ENCODE results near the gene LARP1. TPM values are rescaled to one million over a fixed set of nuclear protein-coding genes. Genes with fewer than 3 reads are reported as not detected.

Gene LARP1
- total and polyA plus RNA-seq, 9 of the 15 experiments (the other 6 are each of a cell fraction or from before 2014, with no cell fraction given), result 22.6 to 300 (median 92.0) TPM

DNA sequence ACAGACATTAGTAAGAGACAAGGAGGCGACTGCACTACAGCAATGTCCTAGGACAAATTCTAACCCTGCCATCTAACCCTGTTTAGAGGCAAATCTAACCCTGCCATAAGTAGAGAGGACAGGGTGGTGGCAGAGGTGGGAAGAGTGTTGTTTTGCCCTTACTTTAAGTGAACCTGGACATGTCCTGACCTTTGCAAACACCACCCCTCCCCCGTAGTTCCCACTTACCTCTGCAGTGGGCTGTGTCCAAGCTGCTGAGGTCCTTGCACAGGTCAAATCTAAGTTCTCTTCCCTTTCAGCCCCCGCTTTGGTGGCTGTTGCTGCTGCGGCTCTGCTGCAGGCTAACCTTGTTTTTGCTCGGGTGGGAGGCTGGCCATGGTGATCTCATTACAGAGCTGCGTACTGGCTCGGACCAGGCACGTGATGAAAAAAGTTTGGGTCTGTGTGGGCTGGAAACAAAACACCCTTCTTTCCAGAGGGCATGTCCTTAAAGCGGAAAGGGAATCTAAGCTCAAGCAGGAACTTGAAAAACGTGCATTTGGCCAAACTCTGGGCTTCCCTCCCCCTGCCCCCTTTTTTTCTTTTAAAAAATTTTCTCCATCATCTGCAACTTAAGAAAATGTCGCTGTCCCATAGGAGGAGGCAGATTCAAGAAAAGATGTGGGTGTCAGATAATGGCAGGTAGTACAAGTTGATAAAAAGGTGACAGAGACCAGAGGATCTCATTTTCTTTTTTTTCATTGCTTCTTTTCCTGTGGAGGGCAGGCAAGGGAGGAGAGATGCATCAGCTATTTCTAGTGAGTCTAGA is 95.3 kb downstream of the LARP1 start, which contains the start of gene FAXDC2:
Gene FAXDC2 (minus strand): TSS at position 349 of the 808 bp plus-strand sequence. CDS start 12,425 bp downstream, outside the sequence.
- Histone ChIP-seq H3K9me3 (replicated peaks; ENCODE audit: control insufficient read depth, insufficient read depth, low read depth, low read length) (no peaks in the 10 kb centered on the region), H3K36me3 (ENCODE audit: control insufficient read depth, insufficient read depth, low read length) (0 out of 3 replicates have a peak, but pooled peaks cover 2% of the 10 kb centered on the region), H3K9me1 (ENCODE audit: control insufficient read depth, insufficient read depth, low read length) (no peaks in the 10 kb centered on the region), H3K79me2 (ENCODE audit: control insufficient read depth, insufficient read depth, low read length) (no peaks in the 10 kb centered on the region), H4K20me1 (replicated peaks; ENCODE audit: control insufficient read depth, insufficient read depth, low read length) (no peaks in the 10 kb centered on the region), H2AFZ (ENCODE audit: low read depth, low read length) (peak within 1 kb of the TSS; percentile 95), H3K27me3 (ENCODE audit: control insufficient read depth in 2 of 2, insufficient read depth in 2 of 2, low read length in 2 of 2) (no peaks in the 10 kb centered on the region), H3K4me2 (ENCODE audit: insufficient read depth, low read length) (peak within 1 kb of the TSS; percentile 81), H3K4me3 (0 out of 2 replicates have a peak within 1 kb of the TSS, but pooled peaks have one; percentile 1), H3K27ac (ENCODE audit: extremely low read depth, low read depth, low read length) (peak within 1 kb of the TSS; percentile 44; the same call in 1 of the 3 replicates), H3K9ac (ENCODE audit: insufficient read depth in 1 of 2, low read depth in 2 of 2, low read length in 2 of 2) (peak within 1 kb of the TSS; percentile 23 to 85), H3K4me1 (replicated peaks in 1 of 2; ENCODE audit: control insufficient read depth in 2 of 2, insufficient read depth in 2 of 2, low read length in 2 of 2) (peaks cover 5 to 22% of the 10 kb centered on the region in 2 experiments; a peak in 4 of 5 replicates)
- TSS peak; percentile 70 for BruUV-seq (replicated peaks)
- ChIA-PET CTCF (ENCODE audit: low intra/inter-chr PET ratio) (interaction anchor here (0.6 kb wide), 1 partner anchor 33 kb away, joined by 5 read pairs; no protein-coding TSS in a partner anchor), POLR2A (interaction anchor here (0.7 to 2.4 kb wide), 4 partner anchors 13 to 1022 kb away, joined by 3 to 9 read pairs (median 3); no protein-coding TSS in a partner anchor)
- ATAC-seq (peak; percentile 92), DNase-seq (ENCODE audit: extremely low read depth in 1 of 4, low spot score in 3 of 4) (peak; percentile 63 to 74 (median 72)), FAIRE-seq (peak; percentile 60)
- WGBS (ENCODE audit: insufficient coverage, low coverage, missing lambda C conversion rate), result 11% methylated on average over 10 of the region's 11 CpGs
- in situ Hi-C loops (cut with MboI) (no loop called here), intact Hi-C loops (cut with micrococcal nuclease) (no loop called here)
- TF ChIP-seq CHD1 (IDR thresholded peaks at IDR 0.05; ENCODE audit: low read length) (peak; percentile 8), CBFA2T2 (conservative IDR thresholded peaks at IDR 0.05) (peak; percentile 21), PTBP1 (IDR thresholded peaks at IDR 0.05; ENCODE audit: low read depth, low read length) (no peak), DIDO1 (tag; IDR thresholded peaks at IDR 0.05; ENCODE audit: low read depth) (no peak), SAFB2 (IDR thresholded peaks at IDR 0.05; ENCODE audit: borderline replicate concordance, low read depth, low read length, severe bottlenecking) (no peak), SOX6 (IDR thresholded peaks at IDR 0.05) (0 out of 2 replicates have a peak, but pooled peaks have one; percentile 28), CTBP1 (IDR thresholded peaks at IDR 0.05; ENCODE audit: borderline replicate concordance) (peak; percentile 25; the same call in 1 of the 2 replicates), CAMTA2 (CRISPR knock-in tag; conservative IDR thresholded peaks at IDR 0.05) (no peak), ILK (tag; IDR thresholded peaks at IDR 0.05; ENCODE audit: borderline replicate concordance, low read depth) (no peak), ZBTB8A (IDR thresholded peaks at IDR 0.05; ENCODE audit: partially characterized antibody) (no peak), MCM3 (IDR thresholded peaks at IDR 0.05) (no peak), RFX1 (IDR thresholded peaks at IDR 0.05) (no peak), ATF7 (IDR thresholded peaks at IDR 0.05) (peak; percentile 55), LARP7 (IDR thresholded peaks at IDR 0.05) (no peak)
- TF ChIP-seq, protein P1, sequence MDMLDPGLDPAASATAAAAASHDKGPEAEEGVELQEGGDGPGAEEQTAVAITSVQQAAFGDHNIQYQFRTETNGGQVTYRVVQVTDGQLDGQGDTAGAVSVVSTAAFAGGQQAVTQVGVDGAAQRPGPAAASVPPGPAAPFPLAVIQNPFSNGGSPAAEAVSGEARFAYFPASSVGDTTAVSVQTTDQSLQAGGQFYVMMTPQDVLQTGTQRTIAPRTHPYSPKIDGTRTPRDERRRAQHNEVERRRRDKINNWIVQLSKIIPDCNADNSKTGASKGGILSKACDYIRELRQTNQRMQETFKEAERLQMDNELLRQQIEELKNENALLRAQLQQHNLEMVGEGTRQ (CRISPR knock-in tag; IDR thresholded peaks at IDR 0.05), result peak; percentile 86
- TF ChIP-seq, protein P2, sequence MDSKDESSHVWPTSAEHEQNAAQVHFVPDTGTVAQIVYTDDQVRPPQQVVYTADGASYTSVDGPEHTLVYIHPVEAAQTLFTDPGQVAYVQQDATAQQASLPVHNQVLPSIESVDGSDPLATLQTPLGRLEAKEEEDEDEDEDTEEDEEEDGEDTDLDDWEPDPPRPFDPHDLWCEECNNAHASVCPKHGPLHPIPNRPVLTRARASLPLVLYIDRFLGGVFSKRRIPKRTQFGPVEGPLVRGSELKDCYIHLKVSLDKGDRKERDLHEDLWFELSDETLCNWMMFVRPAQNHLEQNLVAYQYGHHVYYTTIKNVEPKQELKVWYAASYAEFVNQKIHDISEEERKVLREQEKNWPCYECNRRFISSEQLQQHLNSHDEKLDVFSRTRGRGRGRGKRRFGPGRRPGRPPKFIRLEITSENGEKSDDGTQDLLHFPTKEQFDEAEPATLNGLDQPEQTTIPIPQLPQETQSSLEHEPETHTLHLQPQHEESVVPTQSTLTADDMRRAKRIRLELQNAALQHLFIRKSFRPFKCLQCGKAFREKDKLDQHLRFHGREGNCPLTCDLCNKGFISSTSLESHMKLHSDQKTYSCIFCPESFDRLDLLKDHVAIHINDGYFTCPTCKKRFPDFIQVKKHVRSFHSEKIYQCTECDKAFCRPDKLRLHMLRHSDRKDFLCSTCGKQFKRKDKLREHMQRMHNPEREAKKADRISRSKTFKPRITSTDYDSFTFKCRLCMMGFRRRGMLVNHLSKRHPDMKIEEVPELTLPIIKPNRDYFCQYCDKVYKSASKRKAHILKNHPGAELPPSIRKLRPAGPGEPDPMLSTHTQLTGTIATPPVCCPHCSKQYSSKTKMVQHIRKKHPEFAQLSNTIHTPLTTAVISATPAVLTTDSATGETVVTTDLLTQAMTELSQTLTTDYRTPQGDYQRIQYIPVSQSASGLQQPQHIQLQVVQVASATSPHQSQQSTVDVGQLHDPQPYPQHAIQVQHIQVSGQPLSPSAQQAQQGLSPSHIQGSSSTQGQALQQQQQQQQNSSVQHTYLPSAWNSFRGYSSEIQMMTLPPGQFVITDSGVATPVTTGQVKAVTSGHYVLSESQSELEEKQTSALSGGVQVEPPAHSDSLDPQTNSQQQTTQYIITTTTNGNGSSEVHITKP (IDR thresholded peaks at IDR 0.05; ENCODE audit: partially characterized antibody), result no peak
- TF ChIP-seq, protein P3, sequence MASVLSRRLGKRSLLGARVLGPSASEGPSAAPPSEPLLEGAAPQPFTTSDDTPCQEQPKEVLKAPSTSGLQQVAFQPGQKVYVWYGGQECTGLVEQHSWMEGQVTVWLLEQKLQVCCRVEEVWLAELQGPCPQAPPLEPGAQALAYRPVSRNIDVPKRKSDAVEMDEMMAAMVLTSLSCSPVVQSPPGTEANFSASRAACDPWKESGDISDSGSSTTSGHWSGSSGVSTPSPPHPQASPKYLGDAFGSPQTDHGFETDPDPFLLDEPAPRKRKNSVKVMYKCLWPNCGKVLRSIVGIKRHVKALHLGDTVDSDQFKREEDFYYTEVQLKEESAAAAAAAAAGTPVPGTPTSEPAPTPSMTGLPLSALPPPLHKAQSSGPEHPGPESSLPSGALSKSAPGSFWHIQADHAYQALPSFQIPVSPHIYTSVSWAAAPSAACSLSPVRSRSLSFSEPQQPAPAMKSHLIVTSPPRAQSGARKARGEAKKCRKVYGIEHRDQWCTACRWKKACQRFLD (CRISPR knock-in tag; IDR thresholded peaks at IDR 0.05), result no peak
